Right lobe of liver (tissue), 4 donors: ENCODE data around the gene BRMS1.

ENCODE experiments used
- CTCF ChIP-seq, 4 donors: fragments of 200-600 bp in 3 of 4; fragments of 450-650 bp in 1 of 4; IDR thresholded peaks; one replicate each; pipeline versions ENCODE4 v1.5.1 to v1.8.0; 2016 to 2022; ENCODE audit warnings: antibody characterized with exemption in 4 of 4, mild to moderate bottlenecking in 2 of 4
- POLR2A ChIP-seq: fragments of 450-650 bp; IDR thresholded peaks from one replicate; pipeline ENCODE4 v1.6.1; 2017; ENCODE audit warnings: antibody characterized with exemption, mild to moderate bottlenecking
- donor health status: DM: no; HTN: no; CAD: no.
- donor health status: DM: no; HTN: no; CAD: no.
- donor health status: DM: no; HTN: yes; CAD: no.

- TF ChIP-seq POLR2A (no peak), CTCF (IDR thresholded peaks at IDR 0.05) (no peak)
These were observed 51.6 kb downstream of the BRMS1 start for GRCh38 chr11:66293352-66293751.
